Stimulated activated naive CD4-positive, alpha-beta T cell (primary cell): Measurements from ENCODE around the gene FNIP2.
"Not testable (repeated sequence)": the region's sequence is repeated elsewhere in the genome, so short reads cannot be mapped to it uniquely, and the experiment has no call there.

ENCODE experiments used
- DNase-seq, 6 experiments: peaks; one replicate each; lab custom pipeline; 2025; lab: John Stamatoyannopoulos, UW

FNIP2 gene

GRCh38 chr4:158870626-158871334, 102.0 kb downstream of the FNIP2 start:
- DNase-seq: no peak

GRCh38 chr4:158871335-158871724, 102.5 kb downstream of the FNIP2 start:
- DNase-seq: no peak

GRCh38 chr4:158873795-158874401, 105.1 kb downstream of the FNIP2 start:
- DNase-seq: no peak

- DNase-seq: no peak
These were observed 106.2 kb downstream of the FNIP2 start for GRCh38 chr4:158875026-158875425.

- no peak for DNase-seq
These were observed 106.6 kb downstream of the FNIP2 start for GRCh38 chr4:158875455-158875854.

- no peak for DNase-seq
These were observed 108.2 kb downstream of the FNIP2 start for GRCh38 chr4:158877069-158877468.

GRCh38 chr4:158882142-158882541, 113.3 kb downstream of the FNIP2 start:
- DNase-seq: not testable (repeated sequence)

GRCh38 chr4:158884280-158884679, 115.5 kb downstream of the FNIP2 start:
- DNase-seq: no peak

GRCh38 chr4:158885564-158885963, 116.7 kb downstream of the FNIP2 start:
- no peak for DNase-seq

GRCh38 chr4:158890294-158890693, 121.5 kb downstream of the FNIP2 start:
- no peak for DNase-seq

- DNase-seq: no peak
These were observed 122.4 kb downstream of the FNIP2 start for GRCh38 chr4:158891256-158891655.

GRCh38 chr4:158894826-158895225, 126.0 kb downstream of the FNIP2 start:
- DNase-seq: no peak

- DNase-seq: no peak
These were observed 127.2 kb downstream of the FNIP2 start for GRCh38 chr4:158895797-158896576.

- DNase-seq: not testable (repeated sequence)
These were observed 127.9 kb downstream of the FNIP2 start for GRCh38 chr4:158896577-158897238.

GRCh38 chr4:158900408-158900807, 131.6 kb downstream of the FNIP2 start:
- DNase-seq: not testable (repeated sequence)

- not testable (repeated sequence) for DNase-seq
These were observed 133.7 kb downstream of the FNIP2 start for GRCh38 chr4:158902280-158903078.

GRCh38 chr4:158903079-158903456, 134.2 kb downstream of the FNIP2 start:
- DNase-seq: no peak

- DNase-seq: no peak
These were observed 134.7 kb downstream of the FNIP2 start for GRCh38 chr4:158903472-158904043.

GRCh38 chr4:158904815-158905214, 136.0 kb downstream of the FNIP2 start:
- DNase-seq: no peak

- DNase-seq: peak in 3 of 6 experiments; percentile 22 to 45 (median 39)
These were observed 137.2 kb downstream of the FNIP2 start for GRCh38 chr4:158906073-158906472.

- no peak for DNase-seq
These were observed 143.6 kb downstream of the FNIP2 start for GRCh38 chr4:158912390-158912789.
